ENCODE results near the gene PIK3R3. TPM values are rescaled to one million over a fixed set of nuclear protein-coding genes. Genes with fewer than 3 reads are reported as not detected.

The PIK3R3 gene
- total and polyA plus RNA-seq, 2 donors (not counting 3 experiments of a cell fraction or from before 2014, with no cell fraction given) = 7.5 to 14.3 TPM

DNA sequence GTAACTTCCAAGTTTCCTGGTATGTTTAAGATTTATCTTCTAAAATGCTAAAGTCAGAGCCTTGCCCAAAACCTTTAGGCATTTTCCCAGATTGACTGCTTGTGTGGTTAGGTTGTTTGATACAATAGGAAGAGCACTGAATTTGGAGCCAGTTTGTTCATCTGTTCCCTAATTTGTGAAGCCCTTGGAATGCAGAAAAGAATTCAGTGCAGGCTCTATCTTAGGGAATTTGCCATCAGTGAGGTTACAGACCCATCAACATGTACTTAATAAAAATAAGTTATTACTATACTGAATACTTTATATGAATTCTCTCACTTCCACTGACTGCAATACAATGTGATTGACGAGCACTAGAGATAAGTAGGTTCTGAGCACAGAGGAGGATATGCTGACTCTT, 120.2 kb downstream of the PIK3R3 start:
- H3K36me3 ChIP-seq (ENCODE audit: control insufficient read depth in 2 of 2, extremely low read depth in 1 of 2, insufficient read depth in 2 of 2, low read length in 2 of 2) = peaks cover 2 to 8% of the 10 kb centered on the region in 2 experiments
- DNase-seq (ENCODE audit: low read depth, low spot score) (no peak), FAIRE-seq (no peak)
- H3K79me2 ChIP-seq (ENCODE audit: control insufficient read depth, insufficient read depth, low read length) = no peaks in the 10 kb centered on the region
- intact Hi-C loops (cut with micrococcal nuclease) (no loop called here), dilution Hi-C loops (cut with MboI; ENCODE audit: extremely low pct_ligation_motif_present, low sequenced_read_pairs) (no loop called here)
- no peak overlapping the region for H3K4me3 ChIP-seq (replicated peaks in 1 of 3; ENCODE audit: insufficient read depth in 1 of 3, low read depth in 1 of 3, low read length in 3 of 3)
- no peak overlapping the region for H3K9ac ChIP-seq (replicated peaks; ENCODE audit: extremely low read depth, insufficient read depth, low read length)
- H3K27me3 ChIP-seq (ENCODE audit: control insufficient read depth in 2 of 2, insufficient read depth in 2 of 2, low read length in 2 of 2) = no peaks in the 10 kb centered on the region
- POLR2A ChIA-PET = no interaction called here
- H3K9me1 ChIP-seq (replicated peaks; ENCODE audit: control insufficient read depth, extremely low read depth, insufficient read depth, low read length) = no peaks in the 10 kb centered on the region
- H3K4me2 ChIP-seq (ENCODE audit: insufficient read depth, low read length) = no peak overlapping the region
- H2AFZ ChIP-seq (ENCODE audit: low read depth, low read length) = no peak overlapping the region
- H4K20me1 ChIP-seq (replicated peaks; ENCODE audit: control insufficient read depth, extremely low read depth, insufficient read depth, low read length) = no peaks in the 10 kb centered on the region
- no peaks in the 10 kb centered on the region for H3K9me3 ChIP-seq (replicated peaks; ENCODE audit: control insufficient read depth, insufficient read depth, low read length)
- CTCF ChIA-PET = no interaction called here
- TF ChIP-seq MYC (IDR thresholded peaks at IDR 0.05; ENCODE audit: low read depth, low read length) (no peak), FOS (IDR thresholded peaks at IDR 0.05; ENCODE audit: borderline replicate concordance, insufficient read depth, low read length) (no peak), EZH2 (IDR thresholded peaks at IDR 0.05; ENCODE audit: borderline replicate concordance, low read depth, low read length, severe bottlenecking) (no peak), POLR2A (IDR thresholded peaks at IDR 0.05; ENCODE audit: low read depth, low read length) (no peak), GATA2 (IDR thresholded peaks at IDR 0.05; ENCODE audit: insufficient read depth, insufficient read length, low read depth, low read length) (no peak), POLR2AphosphoS5 (IDR thresholded peaks at IDR 0.05; ENCODE audit: insufficient read depth, low read depth, low read length) (no peak)
- TF ChIP-seq, protein P1, sequence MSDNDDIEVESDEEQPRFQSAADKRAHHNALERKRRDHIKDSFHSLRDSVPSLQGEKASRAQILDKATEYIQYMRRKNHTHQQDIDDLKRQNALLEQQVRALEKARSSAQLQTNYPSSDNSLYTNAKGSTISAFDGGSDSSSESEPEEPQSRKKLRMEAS (IDR thresholded peaks at IDR 0.05; ENCODE audit: insufficient read depth, insufficient read length) = no peak
- no peaks in the 10 kb centered on the region for H3K4me1 ChIP-seq (ENCODE audit: control insufficient read depth, extremely low read depth, insufficient read depth, low read length)
- H3K27ac ChIP-seq (ENCODE audit: insufficient read depth, low read depth, low read length) = no peak overlapping the region
- BruUV-seq (replicated peaks) = no TSS peak

DNA sequence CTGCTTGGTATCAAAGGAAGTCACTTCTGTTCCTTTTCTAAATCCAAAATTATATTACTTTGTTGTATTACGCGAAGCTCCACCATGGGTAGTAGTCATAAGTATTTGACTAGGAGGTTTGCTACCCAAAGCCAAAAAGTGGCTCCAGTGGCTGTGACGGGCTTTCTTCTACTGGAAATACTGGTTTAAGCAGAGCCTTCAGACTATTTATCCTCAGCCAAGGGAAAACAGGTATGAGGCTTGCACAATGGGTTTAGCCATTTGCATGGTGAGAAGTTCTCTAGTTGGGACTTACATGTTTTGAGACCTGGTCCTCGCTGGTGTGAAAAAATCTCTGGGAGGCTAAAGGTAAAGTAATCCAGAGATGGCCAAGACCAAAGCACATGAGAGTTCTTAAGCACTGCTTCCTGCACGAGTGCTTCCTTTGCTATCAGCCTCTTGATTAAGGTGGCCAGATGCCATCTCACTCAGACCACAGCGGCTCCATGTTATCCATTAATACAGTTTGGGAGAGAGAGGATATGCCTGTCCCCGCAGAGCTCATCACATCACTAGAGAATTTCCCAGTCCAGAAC, 121.2 kb downstream of the PIK3R3 start:
- Histone ChIP-seq H3K4me1 (ENCODE audit: control insufficient read depth, extremely low read depth, insufficient read depth, low read length) (no peaks in the 10 kb centered on the region), H3K4me2 (ENCODE audit: insufficient read depth, low read length) (no peak overlapping the region), H3K4me3 (replicated peaks in 1 of 3; ENCODE audit: insufficient read depth in 1 of 3, low read depth in 1 of 3, low read length in 3 of 3) (no peak overlapping the region), H2AFZ (ENCODE audit: low read depth, low read length) (no peak overlapping the region), H3K79me2 (ENCODE audit: control insufficient read depth, insufficient read depth, low read length) (no peaks in the 10 kb centered on the region), H3K9me1 (replicated peaks; ENCODE audit: control insufficient read depth, extremely low read depth, insufficient read depth, low read length) (no peaks in the 10 kb centered on the region), H3K36me3 (ENCODE audit: control insufficient read depth in 2 of 2, extremely low read depth in 1 of 2, insufficient read depth in 2 of 2, low read length in 2 of 2) (peaks cover 2 to 12% of the 10 kb centered on the region in 2 experiments), H3K27me3 (ENCODE audit: control insufficient read depth in 2 of 2, insufficient read depth in 2 of 2, low read length in 2 of 2) (no peaks in the 10 kb centered on the region), H4K20me1 (replicated peaks; ENCODE audit: control insufficient read depth, extremely low read depth, insufficient read depth, low read length) (no peaks in the 10 kb centered on the region), H3K9ac (replicated peaks; ENCODE audit: extremely low read depth, insufficient read depth, low read length) (no peak overlapping the region), H3K27ac (ENCODE audit: insufficient read depth, low read depth, low read length) (no peak overlapping the region), H3K9me3 (replicated peaks; ENCODE audit: control insufficient read depth, insufficient read depth, low read length) (no peaks in the 10 kb centered on the region)
- CTCF ChIA-PET = no interaction called here
- intact Hi-C loops (cut with micrococcal nuclease) = no loop called here
- FAIRE-seq (no peak), DNase-seq (ENCODE audit: low read depth, low spot score) (no peak)
- BruUV-seq (replicated peaks) = no TSS peak
- POLR2A ChIA-PET = no interaction called here
- TF ChIP-seq JUN (IDR thresholded peaks at IDR 0.05; ENCODE audit: borderline replicate concordance, insufficient read depth, insufficient read length, low read depth) = no peak
- TF ChIP-seq, protein P1 (IDR thresholded peaks at IDR 0.05; ENCODE audit: insufficient read depth, insufficient read length) = no peak
- no peak for TF ChIP-seq FOS (IDR thresholded peaks at IDR 0.05; ENCODE audit: borderline replicate concordance, insufficient read depth, low read length)
- TF ChIP-seq EZH2 (IDR thresholded peaks at IDR 0.05; ENCODE audit: borderline replicate concordance, low read depth, low read length, severe bottlenecking) = no peak
- TF ChIP-seq CTCF (IDR thresholded peaks at IDR 0.05; ENCODE audit: extremely low read depth in 1 of 2, insufficient read depth in 1 of 2, low read depth in 1 of 2, low read length in 2 of 2) = no peak
- no peak for TF ChIP-seq POLR2AphosphoS5 (IDR thresholded peaks at IDR 0.05; ENCODE audit: insufficient read depth, low read depth, low read length)
- TF ChIP-seq GATA2 (IDR thresholded peaks at IDR 0.05; ENCODE audit: insufficient read depth, insufficient read length, low read depth, low read length) = no peak
- TF ChIP-seq MYC (IDR thresholded peaks at IDR 0.05; ENCODE audit: low read depth, low read length) = no peak
- TF ChIP-seq POLR2A (IDR thresholded peaks at IDR 0.05; ENCODE audit: low read depth, low read length) = no peak
- dilution Hi-C loops (cut with MboI; ENCODE audit: extremely low pct_ligation_motif_present, low sequenced_read_pairs) = no loop called here
